ENCODE results near the gene GRK3.
"Not testable (repeated sequence)": the region's sequence is repeated elsewhere in the genome, so short reads cannot be mapped to it uniquely, and the experiment has no call there.

The GRK3 gene

GRCh38 chr22:25561182-25561581 lies 3.3 kb upstream of the GRK3 start:
- ATAC-seq; H3K4me3 Mint-ChIP-seq; H3K27ac Mint-ChIP-seq; H3K36me3 Mint-ChIP-seq (ENCODE audit: low read depth); DNase-seq; H3K9me3 Mint-ChIP-seq; H3K27me3 Mint-ChIP-seq: not testable (repeated sequence)
- peaks cover 41% of the 10 kb centered on the region for H3K4me1 Mint-ChIP-seq

GRCh38 chr22:25561927-25562326 lies 2.5 kb upstream of the GRK3 start:
- not testable (repeated sequence) for H3K27me3 Mint-ChIP-seq; H3K4me3 Mint-ChIP-seq; ATAC-seq; DNase-seq; H3K36me3 Mint-ChIP-seq (ENCODE audit: low read depth); H3K9me3 Mint-ChIP-seq
- peaks cover 49% of the 10 kb centered on the region for H3K4me1 Mint-ChIP-seq
- peak overlapping the region; percentile 63 for H3K27ac Mint-ChIP-seq

- not testable (repeated sequence) for H3K36me3 Mint-ChIP-seq (ENCODE audit: low read depth); ATAC-seq; H3K27me3 Mint-ChIP-seq; H3K9me3 Mint-ChIP-seq; DNase-seq
- peak overlapping the region; percentile 82 for H3K27ac Mint-ChIP-seq
- H3K4me3 Mint-ChIP-seq, result peak overlapping the region; percentile 78
- peaks cover 59% of the 10 kb centered on the region for H3K4me1 Mint-ChIP-seq
Observed at GRCh38 chr22:25562966-25563760, 1.3 kb upstream of the GRK3 start.

GRCh38 chr22:25563761-25564319 lies 635 bp upstream of the GRK3 start:
- Mint-ChIP-seq H3K27ac (peak overlapping the region; percentile 82), H3K27me3 (peaks cover 9% of the 10 kb centered on the region)

GRCh38 chr22:25564979-25565677 lies 653 bp downstream of the GRK3 start:
- Mint-ChIP-seq H3K27ac (peak overlapping the region; percentile 77), H3K4me1 (peaks cover 59% of the 10 kb centered on the region), H3K36me3 (ENCODE audit: low read depth) (no peaks in the 10 kb centered on the region), H3K4me3 (peak overlapping the region; percentile 86), H3K27me3 (peaks cover 9% of the 10 kb centered on the region), H3K9me3 (no peaks in the 10 kb centered on the region)
- peak; percentile 41 for DNase-seq
- peak; percentile 8 for ATAC-seq

More at GRCh38 chr22:25563761-25564319, 635 bp upstream of the GRK3 start:
- ATAC-seq, result peak; percentile 44
- Mint-ChIP-seq H3K36me3 (ENCODE audit: low read depth) (no peaks in the 10 kb centered on the region), H3K4me1 (peaks cover 59% of the 10 kb centered on the region), H3K9me3 (no peaks in the 10 kb centered on the region), H3K4me3 (peak overlapping the region; percentile 78)
- peak; percentile 40 for DNase-seq

GRCh38 chr22:25566186-25566897 lies 1.9 kb downstream of the GRK3 start:
- Mint-ChIP-seq H3K36me3 (ENCODE audit: low read depth) (no peaks in the 10 kb centered on the region), H3K4me3 (peak overlapping the region; percentile 86), H3K27ac (peak overlapping the region; percentile 50), H3K9me3 (no peaks in the 10 kb centered on the region), H3K27me3 (peaks cover 9% of the 10 kb centered on the region), H3K4me1 (peaks cover 54% of the 10 kb centered on the region)
- ATAC-seq, result no peak
- DNase-seq, result no peak

- DNase-seq (no peak), ATAC-seq (no peak)
- Mint-ChIP-seq H3K9me3 (no peaks in the 10 kb centered on the region), H3K27me3 (peaks cover 9% of the 10 kb centered on the region), H3K4me1 (peaks cover 49% of the 10 kb centered on the region), H3K36me3 (ENCODE audit: low read depth) (no peaks in the 10 kb centered on the region), H3K4me3 (peak overlapping the region; percentile 86), H3K27ac (peak overlapping the region; percentile 57)
Observed at GRCh38 chr22:25566898-25567235, 2.4 kb downstream of the GRK3 start.

GRCh38 chr22:25567251-25567675 lies 2.8 kb downstream of the GRK3 start:
- H3K4me3 Mint-ChIP-seq, result peak overlapping the region; percentile 86
- H3K27ac Mint-ChIP-seq, result peak overlapping the region; percentile 57
- peaks cover 9% of the 10 kb centered on the region for H3K27me3 Mint-ChIP-seq
- no peaks in the 10 kb centered on the region for H3K36me3 Mint-ChIP-seq (ENCODE audit: low read depth)
- no peak for ATAC-seq
- DNase-seq, result no peak
- H3K4me1 Mint-ChIP-seq, result peaks cover 45% of the 10 kb centered on the region
- no peaks in the 10 kb centered on the region for H3K9me3 Mint-ChIP-seq

- H3K4me1 Mint-ChIP-seq, result peaks cover 46% of the 10 kb centered on the region
- ATAC-seq; H3K9me3 Mint-ChIP-seq; H3K4me3 Mint-ChIP-seq; DNase-seq; H3K36me3 Mint-ChIP-seq (ENCODE audit: low read depth); H3K27me3 Mint-ChIP-seq; H3K27ac Mint-ChIP-seq: not testable (repeated sequence)
Observed at GRCh38 chr22:25568066-25568465, 3.6 kb downstream of the GRK3 start.

- Mint-ChIP-seq H3K27ac (no peak overlapping the region), H3K4me3 (no peak overlapping the region), H3K36me3 (ENCODE audit: low read depth) (peaks cover 2% of the 10 kb centered on the region), H3K27me3 (peaks cover 9% of the 10 kb centered on the region), H3K9me3 (no peaks in the 10 kb centered on the region), H3K4me1 (peaks cover 38% of the 10 kb centered on the region)
- ATAC-seq, result no peak
- DNase-seq, result no peak
Observed at GRCh38 chr22:25569361-25569760, 4.9 kb downstream of the GRK3 start.

- Mint-ChIP-seq H3K9me3 (no peaks in the 10 kb centered on the region), H3K4me3 (no peak overlapping the region), H3K27me3 (peaks cover 9% of the 10 kb centered on the region), H3K27ac (no peak overlapping the region), H3K4me1 (peaks cover 38% of the 10 kb centered on the region), H3K36me3 (ENCODE audit: low read depth) (peaks cover 2% of the 10 kb centered on the region)
- DNase-seq (no peak), ATAC-seq (no peak)
Observed at GRCh38 chr22:25569983-25570382, 5.5 kb downstream of the GRK3 start.

GRCh38 chr22:25570486-25570885 lies 6.0 kb downstream of the GRK3 start:
- ATAC-seq (no peak), DNase-seq (no peak)
- Mint-ChIP-seq H3K27ac (no peak overlapping the region), H3K27me3 (peaks cover 8% of the 10 kb centered on the region), H3K4me3 (no peak overlapping the region), H3K36me3 (ENCODE audit: low read depth) (peaks cover 2% of the 10 kb centered on the region), H3K9me3 (no peaks in the 10 kb centered on the region), H3K4me1 (peaks cover 35% of the 10 kb centered on the region)

- H3K27ac Mint-ChIP-seq; H3K9me3 Mint-ChIP-seq; H3K4me3 Mint-ChIP-seq; H3K27me3 Mint-ChIP-seq; ATAC-seq; H3K36me3 Mint-ChIP-seq (ENCODE audit: low read depth); DNase-seq: not testable (repeated sequence)
- H3K4me1 Mint-ChIP-seq, result peaks cover 19% of the 10 kb centered on the region
Observed at GRCh38 chr22:25571969-25572707, 7.7 kb downstream of the GRK3 start.

- ATAC-seq, result peak; percentile 68
- no peak for DNase-seq
- Mint-ChIP-seq H3K4me3 (no peak overlapping the region), H3K27me3 (no peaks in the 10 kb centered on the region), H3K9me3 (no peaks in the 10 kb centered on the region), H3K4me1 (peaks cover 13% of the 10 kb centered on the region), H3K36me3 (ENCODE audit: low read depth) (peaks cover 2% of the 10 kb centered on the region), H3K27ac (no peak overlapping the region)
Observed at GRCh38 chr22:25572708-25573171, 8.3 kb downstream of the GRK3 start.

Data from activated naive CD8-positive, alpha-beta T cell treated with anti-CD3 and anti-CD28 coated beads, Interleukin-2, amount 50 U/mL, for 24 hours (primary cell).